K562 (cell line): ENCODE results near the gene ZBTB47. TPM values are rescaled to one million over a fixed set of nuclear protein-coding genes. Genes with fewer than 3 reads are reported as not detected.

Experiments used
- CHD7 ChIP-seq: fragments of 200-600 bp; sonication (generic); IDR thresholded peaks from one replicate; pipeline ENCODE4 v1.6.1; 2012; ENCODE audit warnings: mild to moderate bottlenecking, low read depth, low read length, inconsistent platforms
- CREM ChIP-seq: IDR thresholded peaks from 2 replicates; pipeline ENCODE4 v1.6.1; 2014; ENCODE audit warnings: antibody characterized with exemption, low read depth
- NCOR1 ChIP-seq: fragments of 450-650 bp; IDR thresholded peaks from 2 replicates; pipeline ENCODE4 v1.6.1; 2016; ENCODE audit warnings: mild to moderate bottlenecking, moderate library complexity
- TCFL5 ChIP-seq: fragments of 250-450 bp; sonication (Bioruptor Pico); conservative IDR thresholded peaks from 2 replicates; pipeline ENCODE4 v1.6.1; 2021; ENCODE audit warnings: mild to moderate bottlenecking, moderate library complexity, matching md5 sums
- ZNF146 ChIP-seq: IDR thresholded peaks from one replicate; pipeline ENCODE4 v1.6.1; 2018; ENCODE audit warnings: missing compliant biosample characterization; ENCODE audit not compliant: unreplicated experiment
- ZNF561 ChIP-seq: fragments of 450-650 bp; formaldehyde crosslinking; conservative IDR thresholded peaks from 2 replicates; pipeline ENCODE4 v1.4.0; 2020; ENCODE audit warnings: mild to moderate bottlenecking, moderate library complexity
- polyA plus RNA-seq, 8 experiments: library from polyadenylated mRNA; depleted of rRNA in 4 of 8; stranded (reverse) in 5 of 8; unstranded in 3 of 8; fragments of >200 nt; fragmentation: Nextera tagmentation in 2 of 8; fragmentation: Illumina TruSeq in 1 of 8; extraction: Ambion mirVana in 2 of 8; extraction: Trizol in 1 of 8; gene quantifications; 2 replicates each; pipeline versions ENCODE4 v1.2.1 to v1.2.3, GENCODE V29; 2011 to 2014; ENCODE audit warnings: inconsistent platforms in 1 of 8, missing spikeins in 1 of 8
- total RNA-seq, 7 experiments: library from RNA; depleted of rRNA in 6 of 7; stranded (reverse); fragments of >200 nt in 6 of 7; fragmentation: Illumina TruSeq in 2 of 7; extraction: Trizol in 2 of 7; gene quantifications; 2 replicates each; pipeline versions ENCODE4 v1.2.1 to v1.2.3, GENCODE V29; 2011 to 2021; ENCODE audit warnings: low replicate concordance in 1 of 7

ZBTB47 gene
- total and polyA plus RNA-seq, 9 of the 15 experiments (the other 6 are each of a cell fraction or from before 2014, with no cell fraction given): 0.11 to 4.6 (median 1.7) TPM; not detected in 1

GRCh38 chr3:42685891-42686820 is 32.7 kb downstream of the ZBTB47 start (continued):
- TF ChIP-seq CHD7 (no peak), TCFL5 (CRISPR knock-in tag) (no peak), ZNF561 (CRISPR knock-in tag) (no peak), ZNF146 (CRISPR knock-in tag) (no peak), NCOR1 (no peak), CREM (no peak)
